Gastrocnemius medialis (tissue), 4 donors: Measurements from ENCODE around the gene PRCC.

Source experiments
- POLR2A ChIP-seq, 2 donors: fragments of 450-650 bp; IDR thresholded peaks; one replicate each; pipeline ENCODE4 v1.6.1; 2017; ENCODE audit warnings: antibody characterized with exemption in 2 of 2, mild to moderate bottlenecking in 2 of 2, moderate library complexity in 2 of 2
- TF ChIP-seq, protein P1 (sequence below), 5 experiments: fragments of 450-650 bp in 3 of 5; fragments of 200-600 bp in 2 of 5; sonication (generic) in 2 of 5; IDR thresholded peaks in 4 of 5; conservative IDR thresholded peaks in 1 of 5; 1 replicate in 4 of 5; 2 replicates in 1 of 5; pipeline ENCODE4 v1.5.1; 2016 to 2019; ENCODE audit warnings: antibody characterized with exemption in 5 of 5, mild to moderate bottlenecking in 3 of 5, moderate library complexity in 3 of 5

DNA sequence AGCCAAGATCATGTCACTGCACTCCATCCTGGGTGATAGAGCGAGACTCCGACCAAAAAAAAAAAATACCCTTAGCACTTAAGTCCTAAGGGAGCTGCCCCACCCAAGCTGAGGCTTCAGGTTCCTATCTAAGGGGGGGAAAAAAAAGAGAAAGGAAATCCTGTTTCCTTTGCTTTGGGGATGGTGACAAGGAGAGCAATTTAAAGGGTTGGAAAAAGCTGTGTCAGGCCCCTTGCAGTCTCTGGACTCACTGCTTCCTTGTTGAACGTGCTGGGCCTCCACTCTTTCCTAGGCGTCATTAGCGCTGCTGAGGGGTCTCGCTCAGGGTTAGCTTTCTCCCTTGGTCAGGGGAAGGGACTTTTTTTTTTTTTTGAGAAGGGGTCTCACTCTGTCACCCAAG lies 18.1 kb downstream of the PRCC start:
- TF ChIP-seq, protein P1, sequence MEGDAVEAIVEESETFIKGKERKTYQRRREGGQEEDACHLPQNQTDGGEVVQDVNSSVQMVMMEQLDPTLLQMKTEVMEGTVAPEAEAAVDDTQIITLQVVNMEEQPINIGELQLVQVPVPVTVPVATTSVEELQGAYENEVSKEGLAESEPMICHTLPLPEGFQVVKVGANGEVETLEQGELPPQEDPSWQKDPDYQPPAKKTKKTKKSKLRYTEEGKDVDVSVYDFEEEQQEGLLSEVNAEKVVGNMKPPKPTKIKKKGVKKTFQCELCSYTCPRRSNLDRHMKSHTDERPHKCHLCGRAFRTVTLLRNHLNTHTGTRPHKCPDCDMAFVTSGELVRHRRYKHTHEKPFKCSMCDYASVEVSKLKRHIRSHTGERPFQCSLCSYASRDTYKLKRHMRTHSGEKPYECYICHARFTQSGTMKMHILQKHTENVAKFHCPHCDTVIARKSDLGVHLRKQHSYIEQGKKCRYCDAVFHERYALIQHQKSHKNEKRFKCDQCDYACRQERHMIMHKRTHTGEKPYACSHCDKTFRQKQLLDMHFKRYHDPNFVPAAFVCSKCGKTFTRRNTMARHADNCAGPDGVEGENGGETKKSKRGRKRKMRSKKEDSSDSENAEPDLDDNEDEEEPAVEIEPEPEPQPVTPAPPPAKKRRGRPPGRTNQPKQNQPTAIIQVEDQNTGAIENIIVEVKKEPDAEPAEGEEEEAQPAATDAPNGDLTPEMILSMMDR (IDR thresholded peaks at IDR 0.05 in 4 of 5, conservative IDR thresholded peaks at IDR 0.05 in 1 of 5) = no peak
- TF ChIP-seq POLR2A (IDR thresholded peaks at IDR 0.05) = no peak
